NCI-H82 treated with DMSO at 0.1 percent for 48 hours (cell line): ENCODE results near the gene TMEM252.

Source experiments
- DNase-seq: peaks from one replicate; lab custom pipeline; 2025; ENCODE audit not compliant: unreplicated experiment; lab: John Stamatoyannopoulos, UW

Gene TMEM252

DNA sequence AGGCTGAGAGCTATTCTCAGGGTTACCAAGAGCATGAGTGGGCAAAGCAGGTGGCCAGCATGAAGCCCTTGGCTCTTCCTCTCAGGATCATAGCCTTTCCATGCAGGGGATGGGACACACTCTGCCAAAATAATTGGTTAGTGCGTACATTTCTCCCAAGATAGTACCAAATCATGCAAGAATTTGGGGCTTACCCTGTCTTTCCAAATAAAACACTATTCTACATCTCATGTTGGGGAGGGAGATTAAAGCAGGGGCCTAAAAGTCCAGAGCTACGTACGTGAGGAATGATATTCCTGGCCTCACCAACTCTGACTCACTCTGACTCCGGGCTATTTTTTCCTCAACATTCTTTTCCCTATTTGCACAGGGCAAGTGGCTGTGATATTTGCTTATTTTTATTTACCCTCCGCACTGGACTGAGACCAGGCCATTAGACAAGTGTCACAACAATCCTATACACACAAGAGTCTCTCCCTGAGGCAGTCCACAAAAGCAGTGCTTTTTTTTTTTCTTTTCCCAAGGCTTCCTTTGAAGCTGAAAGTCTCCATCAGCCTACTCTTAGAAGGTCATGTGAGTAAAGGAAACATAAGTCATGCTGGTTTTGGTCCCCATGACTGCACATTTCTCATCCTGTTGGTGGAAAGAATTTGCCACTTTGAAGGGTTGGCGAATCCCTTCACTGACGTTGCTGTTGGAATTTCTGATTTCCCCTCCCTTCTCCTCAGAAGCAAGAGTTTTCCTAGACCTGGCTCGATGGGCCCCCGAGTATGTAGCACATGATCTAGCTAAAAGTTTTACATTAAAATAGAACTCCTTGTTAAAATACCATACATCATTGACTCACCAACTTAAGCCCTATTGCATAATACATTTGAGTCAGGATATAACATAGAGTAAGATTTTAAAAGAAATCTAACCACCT, 40.0 kb downstream of the TMEM252 start:
- DNase-seq: no peak

DNA sequence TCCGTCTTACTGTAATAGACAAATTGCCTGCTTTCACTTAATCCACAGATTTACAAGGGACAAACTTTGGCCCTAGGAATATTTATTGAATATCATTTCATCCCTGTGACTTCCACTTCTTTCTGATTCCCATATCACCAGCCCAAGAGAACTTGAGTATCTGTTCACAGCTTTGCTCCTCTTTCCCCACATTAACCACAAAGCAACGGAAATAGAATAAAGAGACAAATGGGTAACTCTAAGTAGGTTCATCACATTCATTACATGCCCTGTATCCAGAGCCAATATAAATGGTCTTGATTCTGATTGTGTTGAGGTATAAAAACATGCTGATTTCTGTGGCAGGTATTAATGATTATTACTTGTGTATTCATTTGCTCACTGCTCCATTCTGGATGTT, 41.9 kb downstream of the TMEM252 start:
- DNase-seq: no peak

DNA sequence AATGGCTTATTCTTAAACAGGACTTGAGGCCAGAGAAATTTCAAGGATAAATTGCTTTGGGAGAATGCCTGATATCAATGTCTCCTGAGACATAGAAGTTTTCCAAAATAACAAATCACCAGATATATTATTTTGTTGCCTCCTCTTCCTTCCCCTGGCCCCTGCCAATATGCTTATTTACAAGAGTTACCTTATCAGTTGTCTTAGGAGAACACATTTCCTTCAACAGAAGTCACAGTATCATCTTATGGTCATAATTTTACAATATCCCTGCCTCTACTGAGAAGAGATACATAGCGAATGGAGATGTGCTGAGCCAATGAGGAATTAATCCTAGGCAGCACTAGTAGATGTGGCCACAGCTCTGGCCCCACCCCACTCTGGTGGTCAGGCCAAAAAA, 43.1 kb downstream of the TMEM252 start:
- DNase-seq: no peak

DNA sequence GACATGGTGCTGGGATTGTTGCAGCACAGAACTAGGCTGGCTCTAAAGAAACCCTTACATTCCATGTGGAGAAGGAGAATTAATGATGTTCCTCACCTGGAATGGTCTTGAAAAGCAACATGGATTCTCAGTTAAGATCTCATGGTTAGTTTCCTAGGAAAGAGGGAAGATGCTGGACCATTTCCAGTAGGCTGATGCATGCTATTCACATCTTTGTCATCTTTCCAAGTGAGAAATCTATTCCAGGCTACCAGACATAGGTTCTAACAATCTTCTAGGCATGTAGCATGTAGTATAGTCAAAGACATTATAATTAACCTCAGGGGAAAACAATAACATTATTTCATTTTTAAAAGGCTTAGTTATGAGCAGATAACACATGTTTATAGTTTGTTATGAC, 44.3 kb downstream of the TMEM252 start:
- no peak for DNase-seq

DNA sequence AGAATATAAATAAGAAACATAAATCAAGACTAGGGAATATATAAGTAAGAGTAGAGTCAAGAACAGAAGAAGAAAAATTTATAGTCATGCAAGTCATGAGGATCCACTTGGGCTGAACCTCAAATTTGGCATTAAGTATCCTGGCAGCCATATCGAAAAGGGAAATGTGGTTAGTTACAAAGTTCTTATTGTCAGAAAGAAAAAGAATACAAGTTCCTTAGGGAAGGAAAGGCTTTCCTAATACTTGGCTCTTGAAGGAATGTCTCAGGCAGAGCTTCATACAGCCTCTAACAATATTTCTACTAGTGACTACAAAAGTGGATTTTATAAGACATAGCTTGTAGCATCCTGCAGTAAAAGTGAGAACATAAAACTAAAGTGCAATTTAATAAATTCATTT, 45.4 kb downstream of the TMEM252 start:
- DNase-seq: no peak

DNA sequence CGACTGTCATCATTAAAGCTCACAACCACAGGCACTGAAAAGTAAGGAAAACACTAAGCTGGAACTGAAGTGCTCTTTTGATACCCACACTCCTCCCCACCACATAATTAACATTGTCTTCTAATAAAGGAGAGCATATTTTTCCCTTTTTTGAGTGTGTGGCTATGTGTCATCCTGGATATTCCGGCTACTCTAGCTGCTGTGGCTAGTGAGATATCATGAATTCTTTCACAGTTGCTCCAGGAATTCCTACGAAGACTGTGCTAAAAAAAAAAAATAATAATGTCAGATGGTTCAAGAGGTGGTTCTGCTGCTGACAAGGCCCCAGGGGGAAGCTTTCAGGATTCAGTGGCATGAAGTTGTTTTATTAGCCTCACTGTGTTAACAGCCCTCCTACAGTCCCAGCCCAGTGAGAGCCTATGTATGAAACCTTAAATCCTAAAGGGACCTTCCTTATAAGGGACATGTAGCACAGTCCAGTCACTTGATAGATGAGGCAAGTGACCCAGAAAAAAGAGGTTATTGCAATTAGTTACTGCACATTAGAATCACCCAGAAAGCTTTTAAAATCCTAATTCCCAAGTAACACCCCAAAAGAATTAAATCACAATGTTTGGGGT, 46.6 kb downstream of the TMEM252 start:
- DNase-seq: no peak

DNA sequence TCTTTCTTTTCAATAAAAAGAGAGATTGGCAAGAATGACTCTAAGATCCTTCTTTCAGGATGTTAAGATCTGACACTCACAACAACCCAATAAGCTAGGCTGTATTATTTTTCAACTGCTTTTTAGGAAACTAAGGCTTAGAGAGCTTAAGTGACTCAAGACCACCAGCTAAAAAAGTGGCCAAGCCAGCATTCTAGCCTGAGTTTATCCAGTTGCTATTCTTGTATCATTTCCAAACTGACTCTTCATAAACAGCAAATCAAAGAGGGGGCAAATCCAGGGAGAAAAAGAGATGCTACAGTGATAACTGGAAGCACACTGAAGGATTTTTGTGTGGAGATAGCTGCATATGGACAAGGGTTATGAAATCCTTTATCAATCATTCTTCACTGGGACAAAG, 47.1 kb downstream of the TMEM252 start:
- no peak for DNase-seq

DNA sequence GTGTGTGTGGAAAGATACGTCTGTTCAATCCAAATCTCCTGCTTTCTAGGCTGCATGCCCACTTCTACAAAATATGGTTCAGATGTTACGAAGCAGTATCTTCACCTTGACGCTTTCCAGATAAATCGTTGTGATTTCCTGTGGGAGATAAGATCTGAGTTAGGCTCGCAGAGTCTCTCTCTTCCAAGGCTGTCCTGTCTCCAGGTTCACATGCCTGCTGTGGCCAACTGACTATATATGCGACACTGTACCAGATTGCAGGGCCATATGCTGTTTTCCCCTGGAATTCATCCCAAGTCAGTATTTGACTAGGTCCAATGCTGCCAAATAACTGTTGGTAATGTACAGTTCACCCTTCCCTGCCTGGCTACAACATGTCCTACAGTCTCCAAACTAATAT, 47.9 kb downstream of the TMEM252 start:
- no peak for DNase-seq

DNA sequence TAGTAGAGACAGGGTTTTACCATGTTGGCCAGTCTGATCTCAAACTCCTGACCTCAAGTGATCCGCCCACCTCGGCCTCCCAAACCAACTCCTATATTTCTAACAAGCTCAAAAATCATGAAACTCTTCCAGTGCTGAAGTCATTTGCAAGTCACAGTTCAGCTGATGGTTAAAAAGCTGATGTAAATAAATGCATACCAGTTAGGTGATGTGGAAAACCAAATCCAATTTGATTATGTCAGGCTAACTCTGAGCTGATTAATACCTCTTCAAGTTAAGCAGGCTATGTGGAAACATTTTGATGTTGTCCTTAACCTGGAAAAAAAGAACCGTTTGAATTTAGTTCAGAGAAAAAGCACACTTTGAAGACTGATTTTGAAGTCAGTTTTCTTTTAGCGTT, 51.0 kb downstream of the TMEM252 start:
- DNase-seq: peak; percentile 9

DNA sequence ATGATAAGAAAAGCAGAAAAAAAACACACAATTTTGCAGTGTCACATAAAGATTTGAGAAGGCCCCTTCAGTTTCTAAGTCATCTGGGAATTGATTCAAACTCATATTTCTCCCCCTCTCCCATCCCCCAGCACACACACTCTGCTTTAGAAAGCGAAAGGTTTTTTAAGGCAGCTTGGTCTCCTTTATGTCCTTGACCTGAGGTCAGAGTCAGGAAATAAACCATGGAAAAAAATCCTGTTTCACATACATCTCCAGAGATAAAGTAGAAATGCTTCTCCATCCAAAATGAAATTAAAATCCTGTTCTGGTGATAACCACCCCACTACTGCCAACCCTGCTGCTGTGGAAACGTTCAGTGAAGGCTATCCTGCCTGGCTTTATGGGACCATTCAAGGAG, 52.6 kb downstream of the TMEM252 start:
- DNase-seq: no peak
